IMR-90 (cell line): ENCODE results near the gene FANCF. TPM values are rescaled to one million over a fixed set of nuclear protein-coding genes. Genes with fewer than 3 reads are reported as not detected.
"Not testable (repeated sequence)": the region's sequence is repeated elsewhere in the genome, so short reads cannot be mapped to it uniquely, and the experiment has no call there.

Experiments
- ATAC-seq: fragments of 200-7000 bp; cut with Tn5 transposase; 2 replicates; pipeline ENCODE4 v1.9.1; 2020; ENCODE audit warnings: low read depth, mild to moderate bottlenecking, moderate library complexity
- BruUV-seq: library from RNA; stranded (reverse); fragments of 400-500 nt; replicated peaks from 2 replicates; lab custom pipeline; 2021; lab: Mats Ljungman, UMichigan
- CTCF ChIA-PET: fragments of 300-600 bp; formaldehyde crosslinking; extraction: SDS; loops from one replicate; lab custom pipeline; 2021; ENCODE audit warnings: antibody characterized with exemption; lab: Yijun Ruan, JAX
- POLR2A ChIA-PET: fragments of 300-600 bp; sonication (Branson Sonifier 250); formaldehyde crosslinking; loops from one replicate; lab custom pipeline; 2022; ENCODE audit warnings: antibody characterized with exemption; ENCODE audit not compliant: unreplicated experiment; lab: Charles Lee
- DNase-seq: peaks from one replicate; pipeline ENCODE4 v3.0.0; 2013
- H2AFZ ChIP-seq: replicated peaks from 2 replicates; pipeline ENCODE3; 2013; ENCODE audit warnings: low read length, mild to moderate bottlenecking; ENCODE audit not compliant: poor library complexity
- H2AK5ac ChIP-seq: 2 replicates; pipeline ENCODE4 v1.6.1; 2013; ENCODE audit warnings: low read depth, low read length, inconsistent platforms
- H2AK9ac ChIP-seq: replicated peaks from 2 replicates; pipeline ENCODE3; 2013; ENCODE audit warnings: mild to moderate bottlenecking, low read depth, low read length, moderate library complexity; ENCODE audit not compliant: poor library complexity
- H2BK120ac ChIP-seq: 2 replicates; pipeline ENCODE4 v1.6.1; 2013; ENCODE audit warnings: low read depth, low read length, inconsistent platforms
- H2BK15ac ChIP-seq: 3 replicates; pipeline ENCODE4 v1.6.1; 2013; ENCODE audit warnings: low read depth, low read length, inconsistent platforms
- H2BK20ac ChIP-seq: 2 replicates; pipeline ENCODE4 v1.6.1; 2013; ENCODE audit warnings: low read depth, mild to moderate bottlenecking, inconsistent platforms, low read length, moderate library complexity
- H2BK5ac ChIP-seq: 2 replicates; pipeline ENCODE4 v1.6.1; 2013; ENCODE audit warnings: mild to moderate bottlenecking, low read depth, low read length, inconsistent platforms; ENCODE audit not compliant: poor library complexity, severe bottlenecking
- H3K14ac ChIP-seq: replicated peaks from 2 replicates; pipeline ENCODE4 v1.6.1; 2013; ENCODE audit warnings: low read depth, low read length, inconsistent platforms
- H3K18ac ChIP-seq: 2 replicates; pipeline ENCODE4 v1.6.1; 2013; ENCODE audit warnings: low read depth, low read length, control low read depth
- H3K23ac ChIP-seq: 2 replicates; pipeline ENCODE4 v1.6.1; 2013; ENCODE audit warnings: low read depth, low read length, inconsistent platforms
- H3K27ac ChIP-seq: 2 replicates; pipeline ENCODE4 v1.5.1; 2013; ENCODE audit warnings: mild to moderate bottlenecking, control low read depth, low read length; ENCODE audit not compliant: insufficient read depth
- H3K27me3 ChIP-seq: 2 replicates; pipeline ENCODE4 v1.6.1; 2013; ENCODE audit warnings: low read length; ENCODE audit not compliant: control insufficient read depth, insufficient read depth
- H3K36me3 ChIP-seq: 2 replicates; pipeline ENCODE4 v1.6.1; 2013; ENCODE audit warnings: low read length, mixed read lengths; ENCODE audit not compliant: control insufficient read depth, insufficient read depth
- H3K4ac ChIP-seq: 2 replicates; pipeline ENCODE4 v1.6.1; 2013; ENCODE audit warnings: low read depth, low read length, inconsistent platforms
- H3K4me1 ChIP-seq: 2 replicates; pipeline ENCODE4 v1.6.1; 2013; ENCODE audit warnings: low read length, mixed read lengths; ENCODE audit not compliant: control insufficient read depth, insufficient read depth
- H3K4me2 ChIP-seq: 2 replicates; pipeline ENCODE4 v1.6.1; 2013; ENCODE audit warnings: low read depth, mild to moderate bottlenecking, control low read depth, low read length, moderate library complexity
- H3K4me3 ChIP-seq: 2 replicates; pipeline ENCODE4 v1.5.1; 2013; ENCODE audit warnings: low read depth, mild to moderate bottlenecking, control low read depth, low read length, moderate library complexity; ENCODE audit not compliant: insufficient read depth
- H3K56ac ChIP-seq: 2 replicates; pipeline ENCODE4 v1.6.1; 2013; ENCODE audit warnings: low read length, inconsistent platforms; ENCODE audit not compliant: insufficient read depth; ENCODE audit errors: extremely low read depth
- H3K79me1 ChIP-seq, 2 experiments: 2 replicates each; pipeline ENCODE4 v1.6.1; 2013; ENCODE audit warnings: low read length in 2 of 2, inconsistent platforms in 1 of 2, low read depth in 1 of 2
- H3K9ac ChIP-seq: 2 replicates; pipeline ENCODE4 v1.6.1; 2013; ENCODE audit warnings: low read depth, low read length, control low read depth
- H3K9me1 ChIP-seq: 2 replicates; pipeline ENCODE4 v1.6.1; 2013; ENCODE audit warnings: low read length, inconsistent platforms; ENCODE audit not compliant: insufficient read depth
- H3K9me3 ChIP-seq: 2 replicates; pipeline ENCODE4 v1.6.1; 2013; ENCODE audit warnings: low read length; ENCODE audit not compliant: control insufficient read depth, insufficient read depth
- H4K20me1 ChIP-seq: 2 replicates; pipeline ENCODE4 v1.6.1; 2013; ENCODE audit warnings: low read length, inconsistent platforms; ENCODE audit not compliant: insufficient read depth
- H4K5ac ChIP-seq: 2 replicates; pipeline ENCODE4 v1.6.1; 2013; ENCODE audit warnings: mild to moderate bottlenecking, low read depth, low read length, control low read depth
- H4K8ac ChIP-seq, 2 experiments: 2 replicates each; pipeline ENCODE4 v1.6.1; 2013; ENCODE audit warnings: low read depth in 2 of 2, low read length in 2 of 2, control low read depth in 1 of 2, inconsistent platforms in 1 of 2
- H4K91ac ChIP-seq: 2 replicates; pipeline ENCODE4 v1.6.1; 2013; ENCODE audit warnings: low read depth, low read length, inconsistent platforms; ENCODE audit not compliant: insufficient read depth
- WGBS, 2 experiments: methylation state at CpG; one replicate each; pipeline versions ENCODE4 v1.1.5 to v1.1.7; 2013; ENCODE audit warnings: missing lambda C conversion rate in 2 of 2; ENCODE audit not compliant: insufficient read length in 1 of 2; ENCODE audit errors: extremely low coverage in 2 of 2; 5-methylcytosine and 5-hydroxymethylcytosine counted together
- dilution Hi-C: fragments of 300-500 bp; cut with HindIII; formaldehyde crosslinking; loops from one replicate; pipeline ENCODE4 v1.14.3; 2018; ENCODE audit warnings: low sequenced_read_pairs; ENCODE audit not compliant: unreplicated experiment
- in situ Hi-C: fragments of 300-500 bp; cut with MboI; formaldehyde crosslinking; loops from 3 replicates; pipeline ENCODE4 v1.14.3; 2019; ENCODE audit warnings: low sequenced_read_pairs, inconsistent platforms, mixed read lengths
- intact Hi-C: fragments of 100-400 bp; cut with micrococcal nuclease; formaldehyde crosslinking; loops from 2 replicates; pipeline ENCODE4 v1.10.0; 2022
- polyA plus RNA-seq, 3 experiments: library from polyadenylated mRNA; depleted of rRNA; stranded (reverse); fragments of >200 nt; gene quantifications; 2 replicates each; pipeline ENCODE4 v1.2.3, GENCODE V29; 2012; ENCODE audit warnings: low replicate concordance in 1 of 3
- total RNA-seq: library from RNA; depleted of rRNA; stranded (reverse); fragments of >200 nt; gene quantifications from 2 replicates; pipeline ENCODE4 v1.2.3, GENCODE V29; 2012

Gene FANCF
- total and polyA plus RNA-seq, 2 of the 4 experiments (the other 2 are of a cell fraction): 3.3 to 5.6 TPM

- H3K4me2 ChIP-seq, H2BK20ac ChIP-seq, H2BK120ac ChIP-seq, H4K91ac ChIP-seq, intact Hi-C loops, dilution Hi-C loops, DNase-seq, POLR2A ChIA-PET, CTCF ChIA-PET, BruUV-seq, H3K14ac ChIP-seq, in situ Hi-C loops, H3K4ac ChIP-seq, H4K20me1 ChIP-seq, H3K79me1 ChIP-seq, H4K5ac ChIP-seq, H2AFZ ChIP-seq, H3K4me1 ChIP-seq, H3K9me1 ChIP-seq, H3K56ac ChIP-seq, H3K4me3 ChIP-seq, H3K18ac ChIP-seq, H3K27me3 ChIP-seq, H3K27ac ChIP-seq, H2AK9ac ChIP-seq, H3K23ac ChIP-seq, ATAC-seq, H2BK5ac ChIP-seq, H4K8ac ChIP-seq, H2AK5ac ChIP-seq, H2BK15ac ChIP-seq, H3K9ac ChIP-seq, H3K9me3 ChIP-seq, H3K36me3 ChIP-seq: not testable (repeated sequence)
- WGBS, 2 experiments: 19% methylated on average over 3 of the region's 15 CpGs; no CpG with 5 or more reads in 1 of the 2 experiments
These were observed 26.7 kb upstream of the FANCF start for GRCh38 chr11:22652346-22652745.
